ENCODE results near the gene WFIKKN2.
A peak's percentile ranks its signal among the peaks of the same experiment; 100 is the strongest.

The WFIKKN2 gene

DNA sequence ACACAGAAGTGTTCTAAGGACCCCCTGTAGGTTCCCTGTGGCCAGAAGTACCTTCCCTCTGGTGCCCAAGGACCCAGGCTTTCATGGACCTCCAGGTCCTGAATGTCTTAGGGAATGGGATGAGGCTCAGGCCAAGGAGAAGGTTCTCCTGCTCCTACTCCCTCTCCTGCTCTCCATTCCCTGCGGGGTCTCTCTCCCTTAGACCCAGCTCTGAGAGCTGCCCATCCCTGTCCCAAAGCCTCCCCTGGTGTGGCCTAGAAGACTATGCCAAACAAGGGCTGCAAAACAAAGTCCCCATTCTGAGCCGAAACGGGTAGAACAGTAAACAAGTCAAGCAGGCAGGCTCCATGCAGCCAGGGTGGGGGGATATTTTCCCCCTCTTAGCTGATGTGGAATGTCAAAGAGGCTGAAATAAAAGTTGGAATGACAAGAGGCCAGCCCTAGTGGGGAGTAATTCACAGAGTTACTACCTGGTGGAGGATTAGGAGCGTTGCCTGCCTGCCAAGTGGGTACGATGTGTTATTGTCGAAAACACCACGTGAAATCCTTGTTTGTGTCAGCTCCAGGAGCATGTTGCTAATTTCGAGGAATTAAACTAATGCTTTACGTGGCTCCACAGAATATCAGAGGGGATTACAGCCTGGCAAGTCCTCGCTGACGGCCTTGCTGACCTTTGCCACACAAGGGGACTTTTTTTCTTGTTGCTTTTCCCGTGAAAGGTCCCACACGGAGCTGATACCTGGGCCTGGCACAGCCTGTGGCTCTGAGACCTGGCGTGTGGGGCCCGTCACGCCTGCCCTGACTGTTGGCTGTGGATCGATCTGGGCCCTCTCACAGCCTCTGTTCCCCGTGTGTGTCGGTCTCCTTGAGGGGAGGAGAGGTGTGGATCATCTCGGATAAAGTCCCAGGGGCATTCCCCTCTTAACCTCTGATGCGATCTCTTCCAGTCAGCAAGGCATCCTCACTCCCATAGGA lies 2.9 kb downstream of the WFIKKN2 start:
- Histone ChIP-seq H3K9me3 (ENCODE audit: control insufficient read depth, low read length) (no peaks in the 10 kb centered on the region), H3K9ac (ENCODE audit: low read length) (no peak overlapping the region), H3K4me3 (ENCODE audit: low read length) (no peak overlapping the region), H3K4me1 (ENCODE audit: control insufficient read depth, insufficient read depth, low read length) (peaks cover 5% of the 10 kb centered on the region), H3K36me3 (ENCODE audit: control insufficient read depth, insufficient read depth, low read length, severe bottlenecking) (no peaks in the 10 kb centered on the region), H3K27me3 (replicated peaks; ENCODE audit: control insufficient read depth, insufficient read depth, low read length) (peaks cover 29% of the 10 kb centered on the region)
- no peak for DNase-seq (ENCODE audit: low read depth)

DNA sequence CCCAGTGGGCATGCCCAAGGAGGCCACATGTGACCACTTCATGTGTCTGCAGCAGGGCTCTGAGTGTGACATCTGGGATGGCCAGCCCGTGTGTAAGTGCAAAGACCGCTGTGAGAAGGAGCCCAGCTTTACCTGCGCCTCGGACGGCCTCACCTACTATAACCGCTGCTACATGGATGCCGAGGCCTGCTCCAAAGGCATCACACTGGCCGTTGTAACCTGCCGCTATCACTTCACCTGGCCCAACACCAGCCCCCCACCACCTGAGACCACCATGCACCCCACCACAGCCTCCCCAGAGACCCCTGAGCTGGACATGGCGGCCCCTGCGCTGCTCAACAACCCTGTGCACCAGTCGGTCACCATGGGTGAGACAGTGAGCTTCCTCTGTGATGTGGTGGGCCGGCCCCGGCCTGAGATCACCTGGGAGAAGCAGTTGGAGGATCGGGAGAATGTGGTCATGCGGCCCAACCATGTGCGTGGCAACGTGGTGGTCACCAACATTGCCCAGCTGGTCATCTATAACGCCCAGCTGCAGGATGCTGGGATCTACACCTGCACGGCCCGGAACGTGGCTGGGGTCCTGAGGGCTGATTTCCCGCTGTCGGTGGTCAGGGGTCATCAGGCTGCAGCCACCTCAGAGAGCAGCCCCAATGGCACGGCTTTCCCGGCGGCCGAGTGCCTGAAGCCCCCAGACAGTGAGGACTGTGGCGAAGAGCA lies 4.4 kb downstream of the WFIKKN2 start:
- Histone ChIP-seq H3K9me3 (ENCODE audit: control insufficient read depth, low read length) (no peaks in the 10 kb centered on the region), H3K27me3 (replicated peaks; ENCODE audit: control insufficient read depth, insufficient read depth, low read length) (peaks cover 15% of the 10 kb centered on the region), H3K4me1 (ENCODE audit: control insufficient read depth, insufficient read depth, low read length) (peaks cover 5% of the 10 kb centered on the region), H3K4me3 (ENCODE audit: low read length) (no peak overlapping the region), H3K9ac (ENCODE audit: low read length) (no peak overlapping the region), H3K36me3 (ENCODE audit: control insufficient read depth, insufficient read depth, low read length, severe bottlenecking) (no peaks in the 10 kb centered on the region)
- DNase-seq (ENCODE audit: low read depth): no peak

DNA sequence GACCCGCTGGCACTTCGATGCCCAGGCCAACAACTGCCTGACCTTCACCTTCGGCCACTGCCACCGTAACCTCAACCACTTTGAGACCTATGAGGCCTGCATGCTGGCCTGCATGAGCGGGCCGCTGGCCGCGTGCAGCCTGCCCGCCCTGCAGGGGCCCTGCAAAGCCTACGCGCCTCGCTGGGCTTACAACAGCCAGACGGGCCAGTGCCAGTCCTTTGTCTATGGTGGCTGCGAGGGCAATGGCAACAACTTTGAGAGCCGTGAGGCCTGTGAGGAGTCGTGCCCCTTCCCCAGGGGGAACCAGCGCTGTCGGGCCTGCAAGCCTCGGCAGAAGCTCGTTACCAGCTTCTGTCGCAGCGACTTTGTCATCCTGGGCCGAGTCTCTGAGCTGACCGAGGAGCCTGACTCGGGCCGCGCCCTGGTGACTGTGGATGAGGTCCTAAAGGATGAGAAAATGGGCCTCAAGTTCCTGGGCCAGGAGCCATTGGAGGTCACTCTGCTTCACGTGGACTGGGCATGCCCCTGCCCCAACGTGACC lies 5.0 kb downstream of the WFIKKN2 start:
- peaks cover 11% of the 10 kb centered on the region for H3K27me3 ChIP-seq (replicated peaks; ENCODE audit: control insufficient read depth, insufficient read depth, low read length)
- DNase-seq (ENCODE audit: low read depth): no peak
- H3K36me3 ChIP-seq (ENCODE audit: control insufficient read depth, insufficient read depth, low read length, severe bottlenecking): no peaks in the 10 kb centered on the region
- H3K9ac ChIP-seq (ENCODE audit: low read length): no peak overlapping the region
- no peaks in the 10 kb centered on the region for H3K9me3 ChIP-seq (ENCODE audit: control insufficient read depth, low read length)
- H3K4me1 ChIP-seq (ENCODE audit: control insufficient read depth, insufficient read depth, low read length): peaks cover 6% of the 10 kb centered on the region
- H3K4me3 ChIP-seq (ENCODE audit: low read length): no peak overlapping the region

DNA sequence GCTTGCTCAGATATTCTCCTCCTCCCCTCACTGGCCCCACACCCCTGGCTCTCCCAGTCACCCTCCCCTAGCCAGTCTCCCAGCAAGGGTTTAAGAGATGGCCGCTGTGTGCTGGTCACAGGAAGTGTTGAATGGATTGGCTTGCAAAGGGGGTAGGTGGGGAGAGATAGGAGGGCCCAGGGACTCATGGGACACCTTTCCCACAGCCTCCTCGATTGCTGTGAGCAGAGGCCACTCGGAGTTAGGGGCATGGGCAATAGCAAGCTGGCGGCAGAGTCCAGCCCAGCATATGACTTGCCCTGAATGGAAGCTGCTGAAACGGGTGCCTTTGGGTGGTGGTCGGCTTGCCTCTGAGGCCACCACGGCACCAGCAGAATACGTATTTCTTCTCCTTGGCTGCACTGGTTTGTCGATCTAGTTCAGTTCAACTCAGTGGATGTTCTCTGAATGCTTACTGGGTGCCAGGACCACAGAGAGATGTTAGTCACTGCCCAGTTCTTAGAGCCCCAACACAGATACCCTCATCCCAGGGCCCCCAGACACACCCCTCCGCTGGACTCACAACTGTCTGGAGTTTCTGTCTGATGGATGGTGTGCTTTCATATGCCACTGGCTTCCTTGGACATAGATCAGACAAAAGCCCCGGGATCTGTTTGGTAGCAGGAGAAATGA lies 6.0 kb downstream of the WFIKKN2 start:
- peaks cover 10% of the 10 kb centered on the region for H3K4me1 ChIP-seq (ENCODE audit: control insufficient read depth, insufficient read depth, low read length)
- no peaks in the 10 kb centered on the region for H3K9me3 ChIP-seq (ENCODE audit: control insufficient read depth, low read length)
- no peak for DNase-seq (ENCODE audit: low read depth)
- peaks cover 7% of the 10 kb centered on the region for H3K27me3 ChIP-seq (replicated peaks; ENCODE audit: control insufficient read depth, insufficient read depth, low read length)
- no peaks in the 10 kb centered on the region for H3K36me3 ChIP-seq (ENCODE audit: control insufficient read depth, insufficient read depth, low read length, severe bottlenecking)
- no peak overlapping the region for H3K4me3 ChIP-seq (ENCODE audit: low read length)
- no peak overlapping the region for H3K9ac ChIP-seq (ENCODE audit: low read length)

DNA sequence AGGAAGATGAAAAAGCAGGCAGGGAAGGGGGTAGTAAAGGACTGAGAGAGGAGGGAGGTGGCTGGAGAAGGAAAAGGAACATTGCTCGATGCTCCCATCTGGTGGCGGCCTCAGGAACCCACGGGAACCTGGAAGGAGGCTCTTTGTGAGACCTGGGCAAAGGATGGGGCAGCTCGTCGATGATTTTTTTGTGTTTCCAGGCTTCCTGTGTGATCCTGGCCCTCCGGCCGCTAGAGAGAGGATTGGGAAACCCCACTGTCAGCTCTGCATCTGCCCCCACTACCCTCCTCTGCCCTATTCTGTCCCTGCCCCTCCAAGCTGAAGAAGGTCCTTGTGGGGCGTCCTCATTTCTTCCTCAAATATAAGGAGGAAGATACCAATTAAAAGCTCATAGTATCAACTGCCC lies 6.6 kb downstream of the WFIKKN2 start:
- Histone ChIP-seq H3K9me3 (ENCODE audit: control insufficient read depth, low read length) (no peaks in the 10 kb centered on the region), H3K4me1 (ENCODE audit: control insufficient read depth, insufficient read depth, low read length) (peaks cover 10% of the 10 kb centered on the region), H3K9ac (ENCODE audit: low read length) (no peak overlapping the region), H3K27me3 (replicated peaks; ENCODE audit: control insufficient read depth, insufficient read depth, low read length) (peaks cover 7% of the 10 kb centered on the region), H3K4me3 (ENCODE audit: low read length) (no peak overlapping the region), H3K36me3 (ENCODE audit: control insufficient read depth, insufficient read depth, low read length, severe bottlenecking) (no peaks in the 10 kb centered on the region)
- DNase-seq (ENCODE audit: low read depth): peak; percentile 89

DNA sequence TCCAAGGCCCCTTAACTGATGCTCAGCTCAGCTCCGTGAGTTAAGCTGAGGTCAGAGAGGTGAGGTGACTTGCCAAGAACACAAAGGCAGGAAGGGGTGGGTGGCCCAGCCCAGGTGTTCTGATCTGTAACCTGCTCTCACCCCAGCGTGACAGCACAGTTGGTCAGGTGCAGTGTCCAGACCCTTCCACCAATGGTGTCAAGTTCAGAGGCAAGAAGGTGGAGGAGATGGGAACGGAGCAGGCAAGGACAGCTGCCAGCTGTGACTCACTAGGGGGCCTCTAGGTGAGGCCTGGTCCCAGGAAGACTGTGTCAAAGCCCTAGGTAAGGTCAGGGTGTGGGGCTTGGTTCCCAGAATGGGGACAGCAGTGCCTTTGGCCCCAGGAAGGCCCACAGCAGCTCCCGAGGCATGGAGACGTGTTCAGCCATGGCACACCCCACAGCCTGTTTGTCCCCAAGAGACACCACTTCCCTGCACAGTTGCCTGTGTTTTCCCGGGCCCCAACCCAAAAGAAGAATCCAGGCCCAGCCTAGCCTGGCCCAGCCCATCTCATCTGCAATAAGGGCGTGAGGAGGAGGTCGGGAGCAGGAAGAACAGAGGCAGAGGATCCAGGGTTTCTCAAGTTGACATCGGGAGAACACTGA lies 7.2 kb downstream of the WFIKKN2 start:
- peaks cover 10% of the 10 kb centered on the region for H3K4me1 ChIP-seq (ENCODE audit: control insufficient read depth, insufficient read depth, low read length)
- no peaks in the 10 kb centered on the region for H3K36me3 ChIP-seq (ENCODE audit: control insufficient read depth, insufficient read depth, low read length, severe bottlenecking)
- no peaks in the 10 kb centered on the region for H3K9me3 ChIP-seq (ENCODE audit: control insufficient read depth, low read length)
- peaks cover 5% of the 10 kb centered on the region for H3K27me3 ChIP-seq (replicated peaks; ENCODE audit: control insufficient read depth, insufficient read depth, low read length)
- no peak for DNase-seq (ENCODE audit: low read depth)
- no peak overlapping the region for H3K4me3 ChIP-seq (ENCODE audit: low read length)
- no peak overlapping the region for H3K9ac ChIP-seq (ENCODE audit: low read length)

DNA sequence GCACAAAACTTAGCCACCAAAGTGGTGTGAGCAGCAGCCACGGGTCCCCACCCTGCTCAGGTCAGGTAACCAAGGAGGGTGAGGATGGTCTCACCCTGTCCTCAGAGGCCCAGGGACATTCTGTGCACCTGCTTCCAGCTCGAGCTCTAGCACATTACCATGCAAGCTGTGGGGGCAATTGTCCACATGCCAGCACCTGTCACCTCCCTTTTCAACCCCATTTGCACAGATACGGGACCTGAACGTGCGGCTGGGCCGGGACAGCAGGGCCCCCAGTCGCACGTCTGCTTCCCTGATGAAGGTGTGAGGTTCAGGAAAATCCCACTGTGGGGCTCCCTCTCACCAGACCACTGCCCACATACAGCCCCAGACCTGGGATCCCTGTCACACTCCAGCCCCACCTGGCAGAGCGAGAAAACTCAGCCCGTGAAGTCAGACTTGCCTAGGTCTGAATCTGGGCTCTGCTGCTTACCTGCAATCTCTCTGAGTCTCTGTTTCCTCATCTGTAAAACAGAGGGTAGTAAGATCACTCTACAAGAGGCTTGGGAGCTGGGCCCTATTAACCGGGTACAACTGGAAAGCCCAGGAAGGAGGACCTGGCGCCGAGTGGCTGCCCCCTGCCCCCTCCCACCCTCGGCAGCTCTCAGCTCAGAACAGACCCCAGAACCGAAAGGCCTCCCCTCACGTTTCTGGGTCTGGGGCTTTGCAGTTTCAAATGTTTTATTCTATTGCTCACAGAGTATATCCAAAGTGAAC lies 7.9 kb downstream of the WFIKKN2 start:
- no peak for DNase-seq (ENCODE audit: low read depth)
- Histone ChIP-seq H3K27me3 (replicated peaks; ENCODE audit: control insufficient read depth, insufficient read depth, low read length) (no peaks in the 10 kb centered on the region), H3K4me3 (ENCODE audit: low read length) (no peak overlapping the region), H3K4me1 (ENCODE audit: control insufficient read depth, insufficient read depth, low read length) (peaks cover 10% of the 10 kb centered on the region), H3K9me3 (ENCODE audit: control insufficient read depth, low read length) (no peaks in the 10 kb centered on the region), H3K9ac (ENCODE audit: low read length) (no peak overlapping the region), H3K36me3 (ENCODE audit: control insufficient read depth, insufficient read depth, low read length, severe bottlenecking) (no peaks in the 10 kb centered on the region)

DNA sequence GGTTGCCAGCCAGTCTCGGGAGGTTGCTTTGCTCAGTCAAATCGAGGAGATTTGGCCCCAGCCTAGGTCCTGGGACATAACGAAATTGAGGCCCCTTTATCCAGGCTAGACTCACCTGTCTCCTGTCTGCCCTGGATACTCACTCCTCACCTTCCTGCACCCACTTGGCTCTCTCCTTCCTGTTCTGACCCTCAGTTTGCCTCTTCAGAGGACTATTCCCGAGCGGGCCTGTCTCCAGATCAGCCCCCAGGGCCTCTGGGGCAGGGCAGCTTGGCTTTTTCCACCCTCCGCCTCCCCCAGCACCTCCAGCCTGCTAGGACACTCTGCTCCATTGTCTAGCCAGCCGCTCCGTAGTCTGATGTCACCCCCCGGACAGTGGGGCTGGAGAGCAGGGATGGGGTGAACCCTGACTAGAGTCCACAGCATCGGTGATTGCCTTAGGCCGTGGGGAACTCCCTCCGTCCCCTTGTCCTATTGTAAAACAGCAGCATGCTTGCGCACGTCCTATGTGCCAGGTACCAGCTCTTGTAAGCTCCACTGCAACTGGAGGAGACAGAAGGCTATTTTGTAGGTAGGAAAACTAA lies 8.8 kb downstream of the WFIKKN2 start:
- Histone ChIP-seq H3K27me3 (replicated peaks; ENCODE audit: control insufficient read depth, insufficient read depth, low read length) (no peaks in the 10 kb centered on the region), H3K36me3 (ENCODE audit: control insufficient read depth, insufficient read depth, low read length, severe bottlenecking) (no peaks in the 10 kb centered on the region)
- no peak for DNase-seq (ENCODE audit: low read depth)

DNA sequence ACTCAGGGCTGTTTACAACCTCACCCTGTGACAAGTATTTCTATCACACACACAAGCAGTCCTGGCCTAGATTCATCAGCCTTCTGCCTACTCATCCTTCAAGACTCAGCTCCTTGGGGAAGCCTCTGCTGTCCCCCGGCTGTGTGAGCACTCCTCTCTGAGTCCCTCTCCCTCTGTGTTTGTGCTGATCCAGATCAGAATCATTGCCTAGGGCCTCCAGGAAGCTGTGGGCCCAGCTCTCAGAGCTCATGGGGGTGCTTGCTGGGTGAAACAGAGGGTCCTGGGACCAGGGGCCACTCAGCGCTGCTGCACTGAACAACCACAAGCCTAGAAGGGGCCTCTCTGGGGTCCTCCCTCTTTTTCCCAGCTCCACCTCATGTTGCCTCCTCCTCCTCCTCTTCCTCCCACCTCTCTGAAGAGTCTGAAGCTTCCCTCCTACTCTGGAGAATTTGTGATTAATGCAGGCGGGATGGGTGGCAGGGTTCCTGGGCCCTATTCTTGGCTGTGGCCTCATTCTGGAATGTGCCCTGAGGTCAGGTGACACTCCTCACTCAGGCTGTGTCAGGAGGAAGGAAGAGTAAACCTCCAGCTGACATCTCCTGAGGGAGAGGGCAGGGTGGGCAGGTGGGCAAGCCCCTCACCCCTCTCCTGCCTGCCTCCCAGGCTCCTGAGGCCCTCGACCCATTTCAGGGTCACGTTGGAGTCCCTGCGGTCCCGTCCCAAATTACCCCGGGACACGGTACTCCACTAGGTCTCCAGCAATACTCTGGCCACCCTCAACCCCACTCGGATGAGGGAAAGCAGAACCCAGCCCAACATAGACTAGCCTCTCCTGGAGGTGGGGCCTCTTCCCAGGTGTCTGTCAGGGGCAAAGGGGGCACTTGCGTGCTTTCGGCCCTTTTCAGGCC lies 10.1 kb downstream of the WFIKKN2 start:
- Histone ChIP-seq H3K36me3 (ENCODE audit: control insufficient read depth, insufficient read depth, low read length, severe bottlenecking) (no peaks in the 10 kb centered on the region), H3K4me1 (ENCODE audit: control insufficient read depth, insufficient read depth, low read length) (peaks cover 10% of the 10 kb centered on the region), H3K4me3 (ENCODE audit: low read length) (no peak overlapping the region), H3K27me3 (replicated peaks; ENCODE audit: control insufficient read depth, insufficient read depth, low read length) (no peaks in the 10 kb centered on the region), H3K9ac (ENCODE audit: low read length) (peak overlapping the region; percentile 32), H3K9me3 (ENCODE audit: control insufficient read depth, low read length) (no peaks in the 10 kb centered on the region)
- DNase-seq (ENCODE audit: low read depth): peak; percentile 44

More for the DNA sequence above, 8.8 kb downstream of the WFIKKN2 start:
- no peak overlapping the region for H3K4me3 ChIP-seq (ENCODE audit: low read length)
- H3K4me1 ChIP-seq (ENCODE audit: control insufficient read depth, insufficient read depth, low read length): peaks cover 10% of the 10 kb centered on the region
- H3K9ac ChIP-seq (ENCODE audit: low read length): no peak overlapping the region
- no peaks in the 10 kb centered on the region for H3K9me3 ChIP-seq (ENCODE audit: control insufficient read depth, low read length)
